Activated naive CD4-positive, alpha-beta T cell treated with anti-CD3 and anti-CD28 coated beads, Interleukin-2, amount 50 U/mL, for 72 hours (primary cell): ENCODE results near the gene NACC2. TPM values are rescaled to one million over a fixed set of nuclear protein-coding genes. Genes with fewer than 3 reads are reported as not detected.
A peak's percentile ranks its signal among the peaks of the same experiment; 100 is the strongest.

Experiments
- ATAC-seq, 2 donors: fragments of 150-1000 bp; cut with Tn5 transposase; 2 replicates each; pipeline ENCODE4 v1.10.0; 2021; ENCODE audit warnings: mild to moderate bottlenecking in 2 of 2, moderate library complexity in 2 of 2
- DNase-seq, 2 donors: peaks; one replicate each; pipeline ENCODE4 v3.0.0; 2021 to 2022; ENCODE audit warnings: low spot score in 2 of 2
- H3K27ac Mint-ChIP-seq, 2 donors: one replicate each; pipeline ENCODE4 v1.8.0; 2022; ENCODE audit warnings: mild to moderate bottlenecking in 2 of 2, mixed read lengths in 2 of 2
- H3K36me3 Mint-ChIP-seq, 2 donors: one replicate each; pipeline ENCODE4 v1.8.0; 2022; ENCODE audit warnings: mixed read lengths in 2 of 2
- H3K9me3 Mint-ChIP-seq, 2 donors: one replicate each; pipeline ENCODE4 v1.8.0; 2022; ENCODE audit warnings: mixed read lengths in 2 of 2
- total RNA-seq, 2 donors: library from RNA; stranded (reverse); gene quantifications; one replicate each; pipeline ENCODE4 v1.2.3, GENCODE V29; 2022

Gene NACC2
- total RNA-seq, 2 donors from 2014 or later, result 4.5 to 10.0 TPM

- H3K27ac Mint-ChIP-seq, result no peak overlapping the region
- no peaks in the 10 kb centered on the region for H3K36me3 Mint-ChIP-seq
- H3K9me3 Mint-ChIP-seq, result no peaks in the 10 kb centered on the region
- ATAC-seq (peak; percentile 76 to 81), DNase-seq (no peak)
These were observed 38.3 kb upstream of the NACC2 start for GRCh38 chr9:136133191-136133958.

DNA sequence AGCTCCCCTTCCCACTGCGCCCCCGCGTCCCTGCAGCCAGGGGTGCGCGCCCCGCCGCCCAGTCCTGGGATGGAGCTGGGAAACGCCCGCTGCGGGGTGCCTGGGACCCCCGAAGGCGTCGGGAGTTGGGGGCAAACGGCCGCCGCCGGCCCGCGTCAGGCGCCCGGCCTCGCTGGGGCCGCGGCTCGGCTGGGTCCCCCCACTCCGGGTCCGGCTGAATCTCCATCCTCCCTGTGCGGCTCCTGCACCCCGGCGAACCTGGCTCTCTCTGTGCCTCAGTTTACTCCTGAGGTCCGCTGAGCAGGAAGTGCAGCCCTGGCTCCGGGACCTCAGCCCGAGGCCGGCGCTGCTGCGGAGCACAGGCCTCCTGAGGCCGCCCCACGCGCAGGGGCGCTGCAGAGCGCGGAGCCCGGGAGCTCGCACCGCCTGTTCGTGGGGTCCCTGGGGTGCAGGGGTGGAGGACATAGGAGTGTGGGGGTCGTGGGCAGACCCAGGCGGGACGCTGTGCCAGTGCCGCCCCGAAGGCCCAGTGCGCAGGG lies 37.5 kb upstream of the NACC2 start:
- no peaks in the 10 kb centered on the region for H3K9me3 Mint-ChIP-seq
- DNase-seq (no peak), ATAC-seq (peak in 1 of 2 donors; percentile 17)
- H3K36me3 Mint-ChIP-seq, result no peaks in the 10 kb centered on the region
- H3K27ac Mint-ChIP-seq, result no peak overlapping the region

GRCh38 chr9:136131629-136132511 lies 36.8 kb upstream of the NACC2 start:
- DNase-seq (no peak), ATAC-seq (no peak)
- H3K27ac Mint-ChIP-seq, result no peak overlapping the region
- no peaks in the 10 kb centered on the region for H3K9me3 Mint-ChIP-seq
- no peaks in the 10 kb centered on the region for H3K36me3 Mint-ChIP-seq

- H3K36me3 Mint-ChIP-seq, result no peaks in the 10 kb centered on the region
- H3K9me3 Mint-ChIP-seq, result peaks cover 9% of the 10 kb centered on the region in 2 donors
- no peak overlapping the region for H3K27ac Mint-ChIP-seq
- ATAC-seq, result no peak
- no peak for DNase-seq
These were observed 34.1 kb upstream of the NACC2 start for GRCh38 chr9:136129176-136129575.

DNA sequence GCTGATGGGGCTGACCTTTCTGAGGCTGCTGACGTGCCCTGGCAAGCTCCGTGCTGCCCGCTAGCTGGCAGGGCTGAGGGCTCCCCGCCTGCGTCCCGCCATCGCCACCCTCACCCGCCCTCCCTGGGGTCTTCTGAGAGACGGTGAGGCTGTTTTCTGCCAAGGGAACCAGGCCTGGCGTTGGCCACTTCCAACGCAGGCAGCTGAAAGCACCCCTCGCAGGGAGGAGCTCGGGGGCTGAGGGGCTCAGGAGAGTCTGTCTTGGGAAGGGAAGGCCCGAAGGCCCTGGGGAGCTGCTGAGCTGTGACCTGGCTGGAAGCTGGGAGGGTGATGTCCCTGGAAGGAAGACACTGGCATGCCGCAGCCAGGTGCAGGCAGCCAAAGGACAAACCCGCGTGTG lies 33.3 kb upstream of the NACC2 start:
- ATAC-seq (no peak), DNase-seq (no peak)
- Mint-ChIP-seq H3K9me3 (peaks cover 9% of the 10 kb centered on the region in 2 donors), H3K36me3 (no peaks in the 10 kb centered on the region), H3K27ac (no peak overlapping the region)

DNA sequence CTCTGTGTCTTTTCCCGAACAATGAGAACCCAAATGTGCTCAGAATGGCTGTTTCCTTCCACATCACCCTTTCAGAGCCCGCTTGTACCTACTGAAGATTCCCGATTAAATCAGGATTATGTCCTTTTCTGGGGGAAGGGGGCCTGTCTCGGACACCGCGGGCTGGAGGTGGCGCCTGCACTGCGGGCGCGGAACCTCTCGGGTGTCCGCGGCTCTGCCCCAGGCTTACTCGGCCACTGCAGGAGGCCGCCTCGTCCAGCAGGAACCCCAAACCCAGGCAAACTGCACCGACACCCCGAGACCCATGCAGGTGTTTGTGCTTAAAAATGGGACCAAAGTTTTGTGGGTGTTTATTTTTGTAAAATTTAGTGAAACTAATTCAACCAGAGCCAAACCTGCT lies 32.2 kb upstream of the NACC2 start:
- no peak overlapping the region for H3K27ac Mint-ChIP-seq
- ATAC-seq (no peak), DNase-seq (no peak)
- peaks cover 9% of the 10 kb centered on the region in 2 donors for H3K9me3 Mint-ChIP-seq
- no peaks in the 10 kb centered on the region for H3K36me3 Mint-ChIP-seq

DNA sequence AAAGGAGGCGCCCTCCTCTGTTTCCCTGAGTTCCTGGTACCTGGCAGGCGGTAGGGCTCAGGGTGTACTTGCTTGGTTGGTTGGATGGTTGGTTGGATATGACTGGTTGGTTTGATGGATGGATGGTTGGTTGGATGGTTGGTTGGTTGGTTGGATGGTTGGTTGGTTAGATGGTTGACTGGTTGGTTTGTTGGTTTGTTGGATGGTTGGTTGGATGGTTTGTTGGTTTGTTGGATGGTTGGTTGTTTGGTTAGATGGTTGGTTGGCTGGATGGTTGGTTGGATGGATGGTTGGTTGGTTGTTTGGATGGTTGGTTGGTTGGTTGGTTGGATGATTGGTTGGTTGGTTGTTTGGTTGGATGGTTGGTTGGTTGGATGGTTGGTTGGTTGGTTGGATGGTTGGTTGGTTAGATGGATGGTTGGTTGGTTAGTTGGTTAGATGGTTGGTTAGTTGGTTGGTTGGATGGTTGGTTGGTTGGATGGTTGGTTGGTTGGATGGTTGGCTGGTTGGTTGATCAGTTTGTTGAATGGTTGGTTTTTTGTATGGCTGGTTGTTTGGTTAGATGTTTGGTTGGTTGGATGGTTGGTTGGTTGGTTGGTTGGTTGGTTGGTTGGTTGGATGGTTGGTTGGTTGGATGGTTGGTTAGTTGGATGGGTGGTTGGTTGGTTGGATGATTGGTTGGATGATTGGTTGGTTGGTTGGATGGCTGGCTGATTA lies 30.0 kb upstream of the NACC2 start:
- no peak overlapping the region for H3K27ac Mint-ChIP-seq
- no peak for DNase-seq
- no peaks in the 10 kb centered on the region for H3K36me3 Mint-ChIP-seq
- H3K9me3 Mint-ChIP-seq, result peaks cover 9% of the 10 kb centered on the region in 2 donors
- no peak for ATAC-seq

DNA sequence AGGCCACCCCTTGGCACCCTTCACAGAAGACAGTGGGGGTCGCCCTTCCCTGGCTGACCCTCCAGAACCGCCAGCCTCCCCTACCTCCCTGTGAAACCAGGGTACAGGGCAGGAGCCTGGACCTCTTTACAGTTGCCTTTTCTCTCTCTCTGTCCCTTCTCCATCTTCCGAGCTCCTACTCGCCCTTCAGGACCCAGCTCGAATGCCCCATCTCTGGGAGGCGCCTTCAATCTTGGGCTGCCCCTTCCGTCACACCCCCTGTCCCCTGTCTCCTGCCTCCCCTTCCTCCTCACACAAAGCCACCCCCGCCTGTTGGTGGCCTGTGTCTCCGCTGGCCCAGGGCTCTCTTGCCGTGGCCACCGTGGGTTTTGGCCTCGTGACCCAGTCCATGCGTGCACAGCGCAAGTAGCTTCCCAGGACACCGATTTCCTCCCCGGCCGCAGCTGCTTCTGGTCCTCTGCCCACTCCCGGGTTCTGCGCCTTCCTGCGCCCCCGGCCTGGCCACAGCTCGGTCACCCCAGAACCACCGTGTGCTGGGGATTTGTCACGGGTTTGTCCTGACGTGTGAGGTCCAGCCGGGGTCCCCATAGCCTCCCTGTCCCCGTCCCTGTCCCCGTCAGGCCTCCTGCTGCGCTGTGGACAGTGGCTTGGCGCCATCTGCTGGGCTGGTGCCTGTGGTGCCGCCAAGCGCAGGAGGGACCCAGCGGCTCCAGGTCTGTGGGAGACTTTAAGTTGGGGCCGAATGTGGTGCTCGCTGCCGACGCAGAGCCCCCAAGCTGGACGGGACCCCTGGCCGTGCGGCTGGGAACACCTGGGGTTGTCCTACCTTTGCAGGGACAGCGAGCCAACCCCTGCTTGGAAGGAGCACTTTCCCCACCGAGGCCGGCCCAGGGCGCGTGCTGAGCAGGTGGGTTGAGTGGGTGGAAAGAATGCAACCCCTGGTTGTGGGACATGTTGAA lies 27.6 kb upstream of the NACC2 start:
- ATAC-seq (peak; percentile 35 to 37), DNase-seq (peak; percentile 79 to 85)
- H3K27ac Mint-ChIP-seq, result peak overlapping the region in 1 of 2 donors; percentile 66
- H3K36me3 Mint-ChIP-seq, result no peaks in the 10 kb centered on the region
- peaks cover 9% of the 10 kb centered on the region in 2 donors for H3K9me3 Mint-ChIP-seq

DNA sequence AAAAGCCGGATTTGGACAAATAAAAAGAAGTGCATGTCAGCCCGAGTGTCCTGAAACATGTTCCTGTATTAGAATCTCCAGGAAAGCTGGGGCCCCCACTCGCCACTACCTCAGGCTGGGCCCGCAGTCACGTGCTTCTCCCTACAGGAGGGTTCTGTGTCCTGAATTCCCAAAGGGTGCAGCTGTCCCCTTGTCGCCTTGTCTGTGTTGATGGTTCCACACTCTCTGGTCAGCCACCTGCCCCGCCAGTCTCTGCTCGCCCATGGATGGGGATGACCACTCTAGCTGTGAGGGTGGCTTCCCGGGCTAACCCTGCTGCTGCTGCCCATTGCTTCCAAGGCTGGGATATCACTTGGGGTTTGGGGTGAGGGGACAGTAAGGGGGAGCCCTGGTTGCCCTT lies 26.7 kb upstream of the NACC2 start:
- DNase-seq, result no peak
- H3K27ac Mint-ChIP-seq, result no peak overlapping the region
- no peak for ATAC-seq
- H3K36me3 Mint-ChIP-seq, result no peaks in the 10 kb centered on the region
- peaks cover 9% of the 10 kb centered on the region in 2 donors for H3K9me3 Mint-ChIP-seq

DNA sequence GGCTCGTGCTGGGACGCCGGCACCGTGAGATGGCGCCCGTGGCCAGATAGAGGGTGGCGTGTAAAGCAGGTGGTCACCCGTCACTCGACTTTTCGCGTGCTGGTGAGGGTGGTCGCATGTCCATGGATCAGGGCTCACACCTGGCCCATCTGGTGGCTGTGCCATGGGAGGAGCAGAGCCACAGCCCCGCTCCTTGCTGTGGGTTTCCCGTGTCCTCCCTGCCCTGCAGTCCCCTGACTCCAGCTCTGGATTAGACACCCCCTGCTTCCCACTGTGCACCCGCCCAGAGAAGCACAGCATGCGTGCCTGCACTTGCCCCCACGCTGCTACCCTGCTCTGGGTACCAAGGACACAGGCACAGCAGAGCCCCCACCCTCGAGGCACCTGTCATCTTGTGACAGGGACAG lies 25.4 kb upstream of the NACC2 start:
- DNase-seq (no peak), ATAC-seq (no peak)
- H3K36me3 Mint-ChIP-seq, result no peaks in the 10 kb centered on the region
- H3K9me3 Mint-ChIP-seq, result peaks cover 7 to 8% of the 10 kb centered on the region in 2 donors
- no peak overlapping the region for H3K27ac Mint-ChIP-seq

- H3K27ac Mint-ChIP-seq, result peak overlapping the region in 1 of 2 donors; percentile 85
- no peak for ATAC-seq
These were observed 24.8 kb upstream of the NACC2 start for GRCh38 chr9:136119883-136120393.

DNA sequence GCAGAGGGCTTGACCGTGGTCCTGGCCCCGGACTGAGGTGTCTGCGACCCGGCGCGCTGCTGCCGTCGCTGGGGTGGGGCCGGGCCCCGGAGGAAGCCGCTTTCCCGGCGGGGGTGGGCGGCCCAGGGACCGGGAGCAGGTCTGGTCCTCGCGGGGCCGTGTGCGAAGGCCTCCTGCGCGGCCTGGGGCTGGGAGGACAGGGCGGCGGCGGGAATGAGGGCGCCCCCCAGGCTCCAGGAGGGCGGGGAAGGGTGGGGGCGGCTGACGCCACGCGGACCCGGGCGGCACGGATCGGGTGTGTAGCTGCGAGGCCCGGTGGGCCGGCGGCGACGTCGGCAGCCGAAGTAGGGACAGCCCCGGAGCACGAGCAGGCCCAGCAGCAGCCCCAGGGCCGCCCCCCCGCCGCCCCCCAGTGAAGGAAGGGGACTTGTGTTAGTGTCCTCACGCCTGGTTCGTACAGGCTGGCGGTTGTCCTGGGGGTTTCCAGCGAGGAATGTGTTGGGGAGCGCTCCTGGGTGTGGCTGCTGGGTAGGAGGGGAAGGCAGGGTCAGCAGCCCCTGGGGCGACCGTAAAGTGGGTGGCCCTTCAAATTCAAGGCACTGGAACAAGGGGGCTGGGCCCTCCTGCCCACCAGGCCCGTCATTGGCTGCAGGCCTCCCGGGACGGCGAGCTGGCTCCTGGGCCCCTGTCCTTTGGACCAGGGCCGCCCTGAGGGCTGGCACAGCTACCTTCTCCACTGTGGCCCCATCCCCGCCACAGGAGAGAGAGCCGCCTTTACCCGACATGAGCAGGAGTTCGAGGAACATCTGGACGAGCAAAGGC lies 24.2 kb upstream of the NACC2 start:
- DNase-seq (no peak), ATAC-seq (peak; percentile 16 to 19)
- H3K36me3 Mint-ChIP-seq, result no peaks in the 10 kb centered on the region
- H3K27ac Mint-ChIP-seq, result peak overlapping the region; percentile 50 to 85
- H3K9me3 Mint-ChIP-seq, result no peaks in the 10 kb centered on the region

More at GRCh38 chr9:136119883-136120393, 24.8 kb upstream of the NACC2 start:
- DNase-seq, result no peak
- Mint-ChIP-seq H3K9me3 (peaks cover 2 to 3% of the 10 kb centered on the region in 2 donors), H3K36me3 (no peaks in the 10 kb centered on the region)

DNA sequence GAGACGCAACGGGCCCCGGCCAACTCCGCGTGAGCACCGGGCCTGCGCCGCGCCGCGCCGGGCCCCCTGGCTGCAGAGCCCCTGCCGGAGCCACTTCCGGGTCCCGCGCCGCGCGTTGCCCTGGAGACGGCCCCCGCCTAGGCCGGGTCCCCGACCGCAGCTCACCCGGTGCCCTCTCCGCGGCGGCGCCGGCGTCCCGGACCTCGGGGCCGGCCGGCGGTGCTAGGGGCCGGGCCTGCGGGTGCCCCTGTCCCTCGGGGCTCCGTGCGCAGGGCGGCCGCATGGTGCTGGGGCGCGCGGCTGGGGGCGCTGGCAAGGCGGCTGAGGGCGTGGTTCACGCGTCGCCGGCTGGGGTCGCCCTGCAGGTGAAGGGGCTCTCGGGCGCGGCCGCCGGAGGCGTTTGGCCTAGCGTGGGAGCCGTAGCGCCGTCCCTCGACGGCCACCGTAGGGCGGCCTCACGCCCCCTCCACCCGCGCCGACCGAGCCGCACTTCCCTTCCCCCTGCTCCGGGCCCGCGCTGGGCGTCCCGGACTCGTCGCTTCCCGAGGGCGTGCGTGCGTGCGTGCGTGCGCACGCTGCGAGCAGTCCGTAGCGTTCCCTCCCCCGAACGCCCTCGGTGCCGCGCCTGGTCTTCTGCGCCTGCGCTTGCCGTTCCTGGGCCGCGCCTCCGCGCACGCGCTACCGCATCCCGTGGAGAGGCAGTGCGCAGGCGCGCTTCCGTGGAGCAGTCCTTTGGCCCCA lies 23.4 kb upstream of the NACC2 start, which contains the start of gene TMEM250:
Gene TMEM250 (minus strand): TSS at position 556 of the 741 bp plus-strand sequence. CDS start 1,975 bp downstream, outside the sequence.
- ATAC-seq, result peak; percentile 87 to 92
- H3K27ac Mint-ChIP-seq, result peak within 1 kb of the TSS; percentile 85 to 91
- H3K9me3 Mint-ChIP-seq, result no peaks in the 10 kb centered on the region
- DNase-seq, result peak; percentile 97
- H3K36me3 Mint-ChIP-seq, result no peaks in the 10 kb centered on the region

DNA sequence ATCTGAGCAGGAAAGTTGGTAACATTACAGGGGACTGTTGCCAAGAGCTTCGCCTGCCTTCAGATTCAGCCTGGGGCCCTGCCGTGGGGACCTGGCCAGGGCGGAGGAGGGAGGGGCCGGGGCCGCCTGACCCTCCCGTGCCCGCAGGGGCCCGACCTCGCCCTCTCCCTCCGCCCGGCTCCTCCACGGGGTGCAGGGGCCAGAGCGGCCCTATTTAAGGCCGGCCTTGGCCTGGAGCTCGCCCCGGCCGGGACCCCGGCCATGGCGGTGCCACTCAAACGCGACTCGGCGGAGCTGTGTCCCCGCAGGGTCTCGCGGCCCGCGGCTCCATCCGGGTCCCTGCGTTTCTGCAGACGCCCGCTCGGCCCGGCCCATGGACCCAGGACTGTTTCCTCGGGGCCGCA lies 22.8 kb upstream of the NACC2 start:
- ATAC-seq, result peak in 1 of 2 donors; percentile 0
- Mint-ChIP-seq H3K36me3 (no peaks in the 10 kb centered on the region), H3K27ac (peak overlapping the region; percentile 79 to 91), H3K9me3 (no peaks in the 10 kb centered on the region)
- DNase-seq, result no peak
